HG02970 (cell line): Measurements from ENCODE around the gene FBXL14.
A peak's percentile ranks its signal among the peaks of the same experiment; 100 is the strongest.
"Not testable (repeated sequence)": the region's sequence is repeated elsewhere in the genome, so short reads cannot be mapped to it uniquely, and the experiment has no call there.

Source experiments
- ATAC-seq: cut with Tn5 transposase; IDR thresholded peaks from one replicate; pipeline ENCODE4 v1.9.1; 2021; ENCODE audit warnings: mild to moderate bottlenecking, moderate library complexity, moderate number of reproducible peaks; ENCODE audit not compliant: unreplicated experiment, low FRiP score

The FBXL14 gene

GRCh38 chr12:1620092-1620491, 25.7 kb upstream of the FBXL14 start:
- ATAC-seq = no peak

GRCh38 chr12:1619587-1619986, 25.2 kb upstream of the FBXL14 start:
- no peak for ATAC-seq

DNA sequence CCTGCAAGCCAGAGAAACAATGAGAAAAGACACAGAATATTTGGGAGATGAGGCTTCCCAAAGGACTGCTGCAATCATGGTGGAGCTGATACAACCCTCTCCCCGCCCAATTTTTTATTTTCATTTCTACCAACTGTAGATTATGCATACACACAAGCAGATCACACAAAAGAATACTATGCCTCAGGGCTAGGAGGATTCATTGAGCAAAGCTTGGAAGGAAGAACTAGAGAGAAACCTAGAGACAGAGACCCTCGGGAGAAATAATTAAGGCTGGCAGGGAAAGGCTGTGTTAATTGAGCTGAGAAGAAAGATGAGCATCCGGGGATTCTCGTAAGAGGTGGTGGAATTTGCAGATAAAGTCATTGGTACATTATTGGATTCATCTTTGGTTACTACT, 24.8 kb upstream of the FBXL14 start:
- no peak for ATAC-seq

GRCh38 chr12:1618489-1618888, 24.1 kb upstream of the FBXL14 start:
- no peak for ATAC-seq

DNA sequence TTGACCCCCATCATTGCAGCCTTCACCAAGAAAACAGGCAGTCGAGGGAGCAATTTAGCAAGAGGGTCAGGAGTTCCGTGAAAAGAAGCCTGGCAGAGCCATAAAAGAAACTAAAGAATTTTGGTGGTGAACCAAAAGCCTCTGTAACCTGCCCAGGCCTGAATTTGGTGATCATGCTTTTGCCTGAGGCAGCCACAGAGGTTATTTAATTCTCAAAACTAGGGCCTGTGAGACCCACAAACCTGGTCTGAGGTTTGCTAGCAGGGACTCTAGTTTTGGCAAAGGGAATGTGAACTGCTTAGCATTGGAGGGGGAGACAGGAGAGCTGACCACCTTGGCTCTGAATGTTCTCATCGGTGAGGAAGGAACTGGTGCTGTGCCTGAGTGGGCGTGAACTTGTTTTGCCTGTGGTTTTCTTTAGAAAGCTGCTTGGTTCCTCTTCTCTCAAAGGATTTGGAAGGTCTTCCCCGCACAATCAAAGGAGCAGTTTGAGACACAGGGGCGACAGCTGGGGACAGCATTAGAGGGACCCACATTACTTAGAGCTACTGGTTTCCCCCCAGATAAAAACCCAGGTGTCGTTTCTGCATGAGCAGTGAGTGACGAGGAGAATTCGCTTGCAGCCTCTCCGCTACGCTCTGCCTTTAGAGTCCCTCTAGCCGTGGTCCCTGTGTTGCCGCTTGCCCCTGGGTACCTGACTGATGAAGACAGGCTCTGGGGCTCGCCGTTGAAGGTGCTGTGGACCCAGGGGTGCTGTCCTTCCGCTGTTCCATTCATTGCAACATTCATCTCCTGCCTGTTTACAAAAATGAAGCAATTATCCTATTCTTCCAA, 22.1 kb upstream of the FBXL14 start:
- no peak for ATAC-seq

DNA sequence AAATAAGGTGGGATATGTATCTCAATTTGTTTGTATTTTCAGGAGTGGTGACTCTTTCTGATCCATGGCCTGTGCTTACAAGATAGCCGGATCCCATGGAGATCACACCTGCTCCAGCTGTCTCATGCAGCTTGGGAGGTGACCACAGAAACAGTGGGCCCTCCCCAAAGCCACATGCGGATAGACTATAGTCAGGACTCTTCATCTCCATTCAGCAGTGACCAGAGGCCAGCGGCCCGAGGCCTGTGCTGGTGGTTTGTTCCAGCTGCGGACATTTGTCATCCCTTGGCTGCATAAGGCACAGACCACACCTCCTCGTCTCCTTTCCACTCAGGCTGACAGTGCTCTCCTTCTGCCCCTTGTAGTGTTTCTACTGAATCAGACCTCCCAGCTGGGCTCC, 20.0 kb upstream of the FBXL14 start:
- ATAC-seq = no peak

- no peak for ATAC-seq
Measured at GRCh38 chr12:1613860-1614259, 19.5 kb upstream of the FBXL14 start.

- no peak for ATAC-seq
Measured at GRCh38 chr12:1611803-1612572, 17.6 kb upstream of the FBXL14 start.

GRCh38 chr12:1610072-1610643, 15.8 kb upstream of the FBXL14 start:
- no peak for ATAC-seq

- ATAC-seq = no peak
Measured at GRCh38 chr12:1608713-1609119, 14.3 kb upstream of the FBXL14 start.

DNA sequence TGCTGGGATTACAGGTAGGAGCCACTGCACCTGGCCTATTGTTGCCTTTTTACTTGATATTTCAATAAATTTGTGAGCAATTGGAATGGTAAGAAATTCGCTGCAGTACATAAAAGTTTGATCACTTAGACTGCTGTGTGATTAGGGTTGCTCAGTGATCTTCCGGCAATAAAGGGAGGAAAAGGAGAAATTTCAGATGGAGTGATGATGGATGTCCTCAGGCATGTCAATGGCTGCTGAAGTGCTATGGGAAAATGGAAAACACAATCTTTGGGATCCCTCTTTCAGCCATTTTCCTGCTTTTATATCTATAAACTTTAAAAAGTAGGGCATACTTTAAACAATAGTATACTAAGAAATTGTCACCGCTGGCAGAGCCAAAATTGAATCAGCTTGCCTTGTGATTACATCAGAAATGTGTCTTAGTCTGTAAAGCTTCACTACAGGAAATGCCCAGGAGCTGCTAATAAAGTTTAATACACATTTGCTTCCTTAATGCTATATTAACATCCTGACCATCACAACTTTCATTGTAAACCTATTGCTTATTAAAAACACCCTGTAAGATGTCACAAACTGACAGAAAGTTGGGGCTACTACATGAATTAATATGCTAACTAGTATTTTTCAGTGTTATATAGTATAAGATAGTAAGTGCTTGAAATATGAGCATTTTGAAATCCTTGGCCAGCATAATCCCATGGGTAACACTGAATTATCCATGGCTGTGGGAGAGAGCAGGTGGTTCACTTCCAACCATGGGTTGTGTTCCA, 13.7 kb upstream of the FBXL14 start:
- no peak for ATAC-seq

GRCh38 chr12:1606021-1606622, 11.7 kb upstream of the FBXL14 start:
- ATAC-seq = peak; percentile 43

GRCh38 chr12:1605129-1606020, 11.0 kb upstream of the FBXL14 start:
- ATAC-seq = no peak

DNA sequence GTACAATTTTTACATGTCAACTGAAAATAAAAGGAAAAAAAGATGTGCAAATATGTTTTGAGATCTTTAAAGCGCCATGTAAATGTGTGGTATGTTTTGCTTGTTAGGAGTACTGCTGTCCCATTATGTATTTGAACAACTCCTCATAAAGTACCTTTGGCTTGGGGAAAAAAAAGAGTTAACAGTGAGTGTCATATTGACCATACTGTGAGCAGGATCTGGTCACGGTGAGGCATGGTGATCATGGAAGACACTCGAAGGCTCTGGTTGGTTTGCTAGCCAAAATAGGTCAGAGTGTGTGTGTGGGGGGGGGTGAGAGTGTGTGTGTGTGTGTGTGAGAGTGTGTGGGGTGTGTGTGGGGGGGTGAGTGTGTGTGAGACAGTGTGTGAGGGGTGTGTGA, 10.1 kb upstream of the FBXL14 start:
- ATAC-seq = no peak

DNA sequence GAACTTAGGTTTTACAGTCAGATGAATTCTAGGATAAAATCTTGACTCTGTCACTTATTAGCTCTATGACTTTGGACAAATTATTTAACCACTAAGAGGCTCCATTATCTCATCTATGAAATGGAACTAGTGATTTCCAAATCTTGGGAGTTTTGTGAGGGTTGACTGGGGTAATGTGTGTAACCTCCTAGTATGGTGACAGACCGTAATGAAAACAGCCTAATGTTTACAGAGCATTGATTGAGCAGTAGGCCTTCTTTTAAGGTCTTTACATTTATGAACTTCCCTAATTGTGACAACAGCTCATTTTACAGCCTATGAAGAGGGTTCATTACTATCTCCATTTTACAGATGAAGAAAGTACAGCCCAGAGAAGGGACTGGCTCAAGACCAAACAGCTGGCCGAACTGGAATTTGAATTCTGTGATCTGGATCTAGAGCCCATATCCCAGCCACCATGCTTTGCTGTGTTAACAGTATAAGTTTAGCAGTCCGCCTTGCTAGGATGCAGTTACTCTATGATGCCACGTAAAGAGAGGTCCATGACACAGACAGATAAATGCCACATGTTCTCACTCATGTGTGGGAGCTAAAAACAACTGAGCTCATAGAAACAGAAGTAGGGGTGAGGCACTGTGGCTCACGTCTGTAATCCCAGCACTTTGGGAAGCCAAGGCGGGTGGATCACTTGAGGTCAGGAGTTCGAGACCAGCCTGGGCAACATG, 9.1 kb upstream of the FBXL14 start:
- ATAC-seq = no peak

- ATAC-seq = not testable (repeated sequence)
Measured at GRCh38 chr12:1602706-1603105, 8.3 kb upstream of the FBXL14 start.

DNA sequence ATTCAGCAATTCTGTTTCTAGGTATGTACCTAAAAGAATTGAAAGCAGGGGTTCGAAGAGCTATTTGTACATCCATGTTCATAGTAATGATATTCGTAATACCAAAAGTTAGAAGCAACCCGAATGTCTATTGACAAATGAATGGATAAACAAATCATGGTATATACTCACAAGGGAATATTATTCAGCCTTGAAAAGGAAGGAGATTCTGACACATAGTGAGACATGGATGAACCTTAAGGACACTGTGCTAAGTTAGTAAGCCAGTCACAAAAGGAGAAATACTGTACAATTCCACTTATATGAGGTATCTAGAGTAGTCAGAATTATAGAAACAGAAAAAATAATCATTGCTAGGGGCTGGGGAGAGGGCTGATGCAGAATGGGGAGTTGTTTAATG, 4.4 kb upstream of the FBXL14 start:
- ATAC-seq = no peak

DNA sequence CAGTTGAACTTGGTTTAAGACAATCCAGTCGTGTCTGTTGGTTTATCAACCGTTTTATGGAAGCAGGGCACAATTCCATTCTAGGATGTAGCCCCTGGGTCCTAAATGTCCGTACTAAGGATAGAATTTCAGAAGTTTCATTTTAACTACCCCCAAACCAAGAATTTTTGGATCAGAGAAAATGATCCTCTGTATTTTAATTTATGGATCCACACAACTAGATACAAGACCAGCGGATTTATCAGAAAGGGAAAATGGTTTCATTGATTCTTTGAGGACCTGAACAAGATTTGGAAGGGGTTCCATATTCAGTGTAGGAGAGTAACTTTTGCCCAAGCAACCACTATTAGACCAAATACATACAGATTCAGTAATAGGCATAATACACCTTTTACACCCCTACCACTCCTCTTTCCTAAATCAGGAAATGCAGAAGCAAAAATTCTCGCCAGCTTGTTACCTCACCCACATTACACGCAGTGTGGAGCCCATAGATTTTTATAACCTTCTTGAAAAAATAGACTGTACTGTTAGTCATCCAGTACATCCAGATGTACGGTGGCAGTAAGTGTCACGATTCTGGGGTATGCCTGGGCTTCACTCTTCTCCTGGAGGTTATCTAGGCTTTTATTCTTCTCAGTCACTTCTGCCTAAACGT, 1.4 kb upstream of the FBXL14 start:
- ATAC-seq = no peak
